ENCODE results near the gene EPHA5. TPM values are rescaled to one million over a fixed set of nuclear protein-coding genes. Genes with fewer than 3 reads are reported as not detected.
A peak's percentile ranks its signal among the peaks of the same experiment; 100 is the strongest.

Gene EPHA5
- total RNA-seq, 6 experiments from 2014 or later = not detected

DNA sequence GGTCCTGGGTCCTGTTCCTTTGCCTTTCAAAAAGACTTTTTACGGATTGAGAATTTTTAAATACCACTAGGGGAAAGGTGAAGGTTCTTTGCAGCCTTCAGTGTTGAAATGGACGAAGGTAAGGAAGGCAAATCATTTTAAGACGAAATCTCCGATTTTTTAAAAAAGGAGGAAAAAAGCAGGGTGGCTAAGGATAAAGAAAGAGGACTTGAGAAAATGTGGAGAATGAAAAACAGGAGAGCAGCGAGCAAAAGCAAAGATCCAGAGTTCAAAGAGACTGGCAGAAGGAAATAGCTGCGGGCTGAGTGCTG is 314 bp downstream of the EPHA5 start:
- Mint-ChIP-seq H3K27ac (no peak overlapping the region), H3K4me3 (peak overlapping the region; percentile 69), H3K27me3 (ENCODE audit: insufficient read depth) (peaks cover 21% of the 10 kb centered on the region), H3K36me3 (ENCODE audit: low read depth) (no peaks in the 10 kb centered on the region), H3K4me1 (ENCODE audit: low read depth) (peaks cover 20% of the 10 kb centered on the region), H3K9me3 (no peaks in the 10 kb centered on the region; the same call in 1 of the 2 replicates)
- TF ChIP-seq, protein P1, sequence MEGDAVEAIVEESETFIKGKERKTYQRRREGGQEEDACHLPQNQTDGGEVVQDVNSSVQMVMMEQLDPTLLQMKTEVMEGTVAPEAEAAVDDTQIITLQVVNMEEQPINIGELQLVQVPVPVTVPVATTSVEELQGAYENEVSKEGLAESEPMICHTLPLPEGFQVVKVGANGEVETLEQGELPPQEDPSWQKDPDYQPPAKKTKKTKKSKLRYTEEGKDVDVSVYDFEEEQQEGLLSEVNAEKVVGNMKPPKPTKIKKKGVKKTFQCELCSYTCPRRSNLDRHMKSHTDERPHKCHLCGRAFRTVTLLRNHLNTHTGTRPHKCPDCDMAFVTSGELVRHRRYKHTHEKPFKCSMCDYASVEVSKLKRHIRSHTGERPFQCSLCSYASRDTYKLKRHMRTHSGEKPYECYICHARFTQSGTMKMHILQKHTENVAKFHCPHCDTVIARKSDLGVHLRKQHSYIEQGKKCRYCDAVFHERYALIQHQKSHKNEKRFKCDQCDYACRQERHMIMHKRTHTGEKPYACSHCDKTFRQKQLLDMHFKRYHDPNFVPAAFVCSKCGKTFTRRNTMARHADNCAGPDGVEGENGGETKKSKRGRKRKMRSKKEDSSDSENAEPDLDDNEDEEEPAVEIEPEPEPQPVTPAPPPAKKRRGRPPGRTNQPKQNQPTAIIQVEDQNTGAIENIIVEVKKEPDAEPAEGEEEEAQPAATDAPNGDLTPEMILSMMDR (IDR thresholded peaks at IDR 0.05) = no peak
- DNase-seq = no peak

DNA sequence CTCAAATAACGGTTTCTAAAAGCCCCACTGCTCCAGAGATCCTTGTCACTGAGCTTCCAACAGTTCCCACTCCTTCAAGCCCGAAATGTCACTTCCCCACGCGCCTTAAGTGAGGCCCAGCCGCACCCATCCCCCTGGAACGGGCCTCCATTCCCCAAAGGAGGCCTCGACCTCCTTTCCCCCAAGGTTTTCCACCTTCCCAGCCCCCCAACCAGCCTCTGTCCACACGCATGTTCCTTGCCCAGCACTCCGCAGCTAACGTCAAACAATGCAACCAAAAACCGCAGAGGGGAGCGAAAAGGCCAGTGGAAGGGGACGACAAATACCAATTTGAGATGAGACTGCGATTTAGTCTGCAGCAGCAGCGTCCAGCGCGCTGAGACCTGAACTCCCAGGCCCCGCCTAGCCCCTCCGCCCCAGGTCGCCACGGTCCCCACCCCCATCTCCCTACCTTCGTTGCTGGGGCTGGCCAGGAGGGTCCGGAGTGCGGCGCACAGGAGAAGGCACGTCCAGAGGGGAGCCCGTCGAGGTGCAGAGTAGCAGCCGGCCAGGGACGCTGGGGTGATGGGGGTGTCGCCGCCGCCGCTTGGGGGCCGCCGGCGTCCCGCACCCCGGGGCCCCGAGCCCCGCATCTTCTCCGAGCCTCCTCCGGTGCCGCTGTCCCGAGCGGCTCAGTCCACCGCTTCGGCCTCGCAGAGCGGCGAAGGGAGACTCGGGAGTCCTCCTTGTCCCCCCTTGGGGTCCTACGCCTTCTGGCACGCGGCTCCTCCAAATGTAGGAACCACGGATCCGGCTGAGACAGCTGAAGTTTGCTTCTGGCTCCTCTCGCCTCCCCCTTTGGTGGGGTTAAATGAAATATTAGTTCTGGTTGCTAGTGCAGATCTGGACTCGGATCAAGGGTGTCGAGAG is 924 bp downstream of the EPHA5 start:
- peaks cover 20% of the 10 kb centered on the region for H3K4me1 Mint-ChIP-seq (ENCODE audit: low read depth)
- H3K27me3 Mint-ChIP-seq (ENCODE audit: insufficient read depth) = peaks cover 21% of the 10 kb centered on the region
- no peaks in the 10 kb centered on the region; the same call in 1 of the 2 replicates for H3K9me3 Mint-ChIP-seq
- no peak for DNase-seq
- no peaks in the 10 kb centered on the region for H3K36me3 Mint-ChIP-seq (ENCODE audit: low read depth)
- TF ChIP-seq, protein P1 (IDR thresholded peaks at IDR 0.05) = no peak
- peak overlapping the region; percentile 69 for H3K4me3 Mint-ChIP-seq
- no peak overlapping the region for H3K27ac Mint-ChIP-seq

DNA sequence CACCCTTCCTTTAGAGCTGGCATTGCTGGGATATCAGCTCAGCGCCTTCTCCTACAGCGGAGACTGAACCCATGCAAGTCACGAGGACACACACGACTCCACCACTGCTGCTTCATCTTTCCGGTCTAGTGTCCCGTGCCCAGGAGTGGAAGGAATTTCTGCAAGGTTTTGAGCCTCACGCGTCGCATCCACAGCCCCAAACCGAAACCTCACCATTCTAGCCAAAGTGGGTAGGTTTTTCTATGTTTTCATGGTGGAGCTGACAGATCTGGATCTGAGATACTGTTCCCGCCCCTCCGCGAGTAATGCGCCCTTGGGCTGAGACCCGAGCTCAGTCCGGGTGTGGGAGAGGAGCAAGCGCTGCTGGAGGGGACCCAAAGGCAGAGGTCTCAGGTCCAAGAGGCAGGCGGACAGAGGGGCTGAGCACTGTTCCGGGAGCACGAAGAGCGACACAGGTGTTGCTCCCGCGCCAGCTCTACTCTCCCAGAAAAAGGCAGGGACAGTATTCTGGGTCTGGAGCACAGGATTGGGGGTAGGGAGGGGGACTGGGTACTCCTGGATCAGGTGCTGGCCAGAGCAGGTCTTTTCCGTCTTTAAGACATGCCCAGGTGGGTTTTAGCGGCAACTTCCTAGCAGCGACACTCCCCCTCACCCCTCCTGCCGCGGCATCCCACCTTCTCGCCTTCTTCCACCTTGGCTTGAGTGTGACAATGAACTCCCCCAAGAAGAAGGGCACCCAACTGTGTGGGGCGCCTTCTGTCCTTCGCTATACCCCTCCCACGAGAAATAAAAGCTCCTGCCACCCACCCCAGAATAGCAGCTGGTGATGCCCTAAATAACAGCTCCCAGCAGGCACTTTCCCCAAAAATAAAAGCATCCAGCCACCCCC is 1.8 kb downstream of the EPHA5 start:
- H3K27me3 Mint-ChIP-seq (ENCODE audit: insufficient read depth) = peaks cover 21% of the 10 kb centered on the region
- peaks cover 20% of the 10 kb centered on the region for H3K4me1 Mint-ChIP-seq (ENCODE audit: low read depth)
- TF ChIP-seq, protein P1 (IDR thresholded peaks at IDR 0.05) = no peak
- DNase-seq = no peak
- H3K36me3 Mint-ChIP-seq (ENCODE audit: low read depth) = no peaks in the 10 kb centered on the region
- no peak overlapping the region for H3K27ac Mint-ChIP-seq
- peak overlapping the region; percentile 79 for H3K4me3 Mint-ChIP-seq
- no peaks in the 10 kb centered on the region; the same call in 1 of the 2 replicates for H3K9me3 Mint-ChIP-seq

DNA sequence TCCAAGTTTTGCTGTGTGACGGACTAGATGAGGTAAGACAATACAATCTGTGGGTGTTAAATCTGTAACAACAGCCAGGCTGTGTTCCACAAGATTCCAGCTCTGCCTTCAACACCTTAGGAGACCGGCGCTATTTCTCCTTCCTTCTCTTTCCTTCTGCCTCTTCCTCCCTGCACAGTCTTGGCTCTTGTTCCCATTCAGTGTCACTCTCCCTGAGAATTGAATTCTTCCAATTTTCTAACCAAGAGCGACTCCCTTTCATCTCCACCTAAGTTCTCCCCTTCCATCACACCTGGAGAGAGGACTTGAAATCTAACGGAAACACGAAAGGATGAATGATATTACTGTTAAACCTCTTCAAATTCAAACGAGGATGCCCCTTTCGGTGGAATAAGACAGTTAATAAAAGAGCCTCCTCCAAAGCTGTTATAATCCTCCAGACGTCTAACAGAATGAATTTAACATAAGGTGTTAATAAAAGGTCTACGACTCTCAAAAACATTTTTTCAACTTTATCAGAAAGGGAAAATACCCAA is 2.7 kb downstream of the EPHA5 start:
- DNase-seq = no peak
- Mint-ChIP-seq H3K4me1 (ENCODE audit: low read depth) (peaks cover 20% of the 10 kb centered on the region), H3K36me3 (ENCODE audit: low read depth) (no peaks in the 10 kb centered on the region), H3K27ac (no peak overlapping the region), H3K9me3 (no peaks in the 10 kb centered on the region; the same call in 1 of the 2 replicates), H3K4me3 (no peak overlapping the region), H3K27me3 (ENCODE audit: insufficient read depth) (peaks cover 21% of the 10 kb centered on the region)
- TF ChIP-seq, protein P1 (IDR thresholded peaks at IDR 0.05) = no peak

DNA sequence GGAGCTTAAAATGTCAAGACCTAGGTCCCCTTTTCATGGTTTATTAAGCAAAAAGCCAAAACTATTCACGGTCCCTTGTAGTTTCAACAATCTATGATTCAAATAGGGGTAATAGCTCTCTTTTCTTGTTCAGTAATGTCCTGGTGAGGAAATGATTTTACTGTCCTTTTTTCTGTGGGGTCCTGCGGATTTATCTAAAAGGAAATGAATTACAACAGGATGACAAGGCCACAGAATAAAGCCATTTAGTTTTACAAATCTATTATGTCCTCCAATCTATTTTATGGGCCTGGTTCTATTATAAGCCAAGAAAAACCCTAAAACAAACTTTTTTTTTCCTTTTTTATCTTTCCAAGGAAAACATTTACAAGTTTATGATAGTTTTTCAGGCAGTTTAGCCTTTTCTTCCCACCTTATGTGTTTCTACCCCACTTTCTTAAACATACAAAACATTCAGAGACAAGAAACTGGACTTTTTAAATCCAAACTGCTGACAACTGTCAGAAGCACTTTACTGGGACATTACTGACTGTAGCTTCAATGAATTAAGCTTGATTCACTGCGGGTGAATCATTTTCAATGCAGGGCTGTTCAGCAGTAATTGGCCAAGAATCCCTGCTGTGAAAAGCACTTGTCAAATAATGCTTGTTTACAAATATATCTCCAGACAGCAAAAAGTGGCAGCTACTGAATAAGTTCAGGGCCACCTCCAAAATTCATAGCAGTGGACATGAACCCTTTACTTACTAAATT is 4.3 kb downstream of the EPHA5 start:
- peaks cover 4% of the 10 kb centered on the region; the same call in 1 of the 2 replicates for H3K9me3 Mint-ChIP-seq
- no peak overlapping the region for H3K4me3 Mint-ChIP-seq
- TF ChIP-seq, protein P1 (IDR thresholded peaks at IDR 0.05) = no peak
- no peaks in the 10 kb centered on the region for H3K36me3 Mint-ChIP-seq (ENCODE audit: low read depth)
- DNase-seq = no peak
- peaks cover 16% of the 10 kb centered on the region for H3K27me3 Mint-ChIP-seq (ENCODE audit: insufficient read depth)
- H3K4me1 Mint-ChIP-seq (ENCODE audit: low read depth) = peaks cover 20% of the 10 kb centered on the region
- no peak overlapping the region for H3K27ac Mint-ChIP-seq
